Measurements from ENCODE around the gene SLC35G6. TPM values are rescaled to one million over a fixed set of nuclear protein-coding genes. Genes with fewer than 3 reads are reported as not detected.

Gene SLC35G6
- total and polyA plus RNA-seq, 2 experiments from 2014 or later = 0.16 TPM; not detected in 1

GRCh38 chr17:7468804-7469389 lies 12.3 kb upstream of the SLC35G6 start:
- Histone ChIP-seq H3K27me3 (ENCODE audit: insufficient read depth) (no peaks in the 10 kb centered on the region), H4K20me1 (replicated peaks; ENCODE audit: insufficient read depth) (no peaks in the 10 kb centered on the region), H3K27ac (ENCODE audit: low read depth) (no peak overlapping the region), H3K36me3 (ENCODE audit: insufficient read depth) (no peaks in the 10 kb centered on the region), H3K4me2 (no peak overlapping the region), H2AFZ (no peak overlapping the region), H3K4me1 (ENCODE audit: insufficient read depth) (peaks cover 4% of the 10 kb centered on the region; the same call in 1 of the 2 replicates), H3K4me3 (no peak overlapping the region), H3K9me2 (ENCODE audit: insufficient read depth) (no peaks in the 10 kb centered on the region), H3F3A (replicated peaks; ENCODE audit: low read depth) (no peaks in the 10 kb centered on the region), H3K79me2 (replicated peaks; ENCODE audit: insufficient read depth) (peaks cover 14% of the 10 kb centered on the region; the same call in 1 of the 2 replicates)
- H3K27me3 Mint-ChIP-seq (ENCODE audit: insufficient read depth, low read depth, poor library complexity) = peaks cover 6% of the 10 kb centered on the region
- H3K27ac Mint-ChIP-seq = no peak overlapping the region
- DNase-seq (ENCODE audit: low spot score) (no peak), ATAC-seq (no peak)
- H3K36me3 Mint-ChIP-seq (ENCODE audit: low read depth) = peaks cover 6% of the 10 kb centered on the region
- H3K4me1 Mint-ChIP-seq = peaks cover 8% of the 10 kb centered on the region; the same call in 2 of the 3 replicates
- H3K4me3 Mint-ChIP-seq = no peak overlapping the region
- TF ChIP-seq, protein P1, sequence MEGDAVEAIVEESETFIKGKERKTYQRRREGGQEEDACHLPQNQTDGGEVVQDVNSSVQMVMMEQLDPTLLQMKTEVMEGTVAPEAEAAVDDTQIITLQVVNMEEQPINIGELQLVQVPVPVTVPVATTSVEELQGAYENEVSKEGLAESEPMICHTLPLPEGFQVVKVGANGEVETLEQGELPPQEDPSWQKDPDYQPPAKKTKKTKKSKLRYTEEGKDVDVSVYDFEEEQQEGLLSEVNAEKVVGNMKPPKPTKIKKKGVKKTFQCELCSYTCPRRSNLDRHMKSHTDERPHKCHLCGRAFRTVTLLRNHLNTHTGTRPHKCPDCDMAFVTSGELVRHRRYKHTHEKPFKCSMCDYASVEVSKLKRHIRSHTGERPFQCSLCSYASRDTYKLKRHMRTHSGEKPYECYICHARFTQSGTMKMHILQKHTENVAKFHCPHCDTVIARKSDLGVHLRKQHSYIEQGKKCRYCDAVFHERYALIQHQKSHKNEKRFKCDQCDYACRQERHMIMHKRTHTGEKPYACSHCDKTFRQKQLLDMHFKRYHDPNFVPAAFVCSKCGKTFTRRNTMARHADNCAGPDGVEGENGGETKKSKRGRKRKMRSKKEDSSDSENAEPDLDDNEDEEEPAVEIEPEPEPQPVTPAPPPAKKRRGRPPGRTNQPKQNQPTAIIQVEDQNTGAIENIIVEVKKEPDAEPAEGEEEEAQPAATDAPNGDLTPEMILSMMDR (conservative IDR thresholded peaks at IDR 0.05; ENCODE audit: low read depth in 2 of 2) = no peak
- TF ChIP-seq REST (IDR thresholded peaks at IDR 0.05; ENCODE audit: unreplicated experiment) = no peak
- no peak for TF ChIP-seq JUNB (IDR thresholded peaks at IDR 0.05; ENCODE audit: unreplicated experiment)
- no peak for TF ChIP-seq EZH2phosphoT487 (IDR thresholded peaks at IDR 0.05; ENCODE audit: unreplicated experiment)
- TF ChIP-seq ZNF331 (CRISPR knock-in tag; IDR thresholded peaks at IDR 0.05; ENCODE audit: low read depth) = no peak
- TF ChIP-seq ETS1 (IDR thresholded peaks at IDR 0.05) = no peak
- TF ChIP-seq STAT1 (IDR thresholded peaks at IDR 0.05; ENCODE audit: unreplicated experiment) = no peak
- TF ChIP-seq NANOG (IDR thresholded peaks at IDR 0.05; ENCODE audit: borderline replicate concordance) = no peak
- no peak for TF ChIP-seq ZNF114 (CRISPR knock-in tag; IDR thresholded peaks at IDR 0.05)
- TF ChIP-seq, protein P2, sequence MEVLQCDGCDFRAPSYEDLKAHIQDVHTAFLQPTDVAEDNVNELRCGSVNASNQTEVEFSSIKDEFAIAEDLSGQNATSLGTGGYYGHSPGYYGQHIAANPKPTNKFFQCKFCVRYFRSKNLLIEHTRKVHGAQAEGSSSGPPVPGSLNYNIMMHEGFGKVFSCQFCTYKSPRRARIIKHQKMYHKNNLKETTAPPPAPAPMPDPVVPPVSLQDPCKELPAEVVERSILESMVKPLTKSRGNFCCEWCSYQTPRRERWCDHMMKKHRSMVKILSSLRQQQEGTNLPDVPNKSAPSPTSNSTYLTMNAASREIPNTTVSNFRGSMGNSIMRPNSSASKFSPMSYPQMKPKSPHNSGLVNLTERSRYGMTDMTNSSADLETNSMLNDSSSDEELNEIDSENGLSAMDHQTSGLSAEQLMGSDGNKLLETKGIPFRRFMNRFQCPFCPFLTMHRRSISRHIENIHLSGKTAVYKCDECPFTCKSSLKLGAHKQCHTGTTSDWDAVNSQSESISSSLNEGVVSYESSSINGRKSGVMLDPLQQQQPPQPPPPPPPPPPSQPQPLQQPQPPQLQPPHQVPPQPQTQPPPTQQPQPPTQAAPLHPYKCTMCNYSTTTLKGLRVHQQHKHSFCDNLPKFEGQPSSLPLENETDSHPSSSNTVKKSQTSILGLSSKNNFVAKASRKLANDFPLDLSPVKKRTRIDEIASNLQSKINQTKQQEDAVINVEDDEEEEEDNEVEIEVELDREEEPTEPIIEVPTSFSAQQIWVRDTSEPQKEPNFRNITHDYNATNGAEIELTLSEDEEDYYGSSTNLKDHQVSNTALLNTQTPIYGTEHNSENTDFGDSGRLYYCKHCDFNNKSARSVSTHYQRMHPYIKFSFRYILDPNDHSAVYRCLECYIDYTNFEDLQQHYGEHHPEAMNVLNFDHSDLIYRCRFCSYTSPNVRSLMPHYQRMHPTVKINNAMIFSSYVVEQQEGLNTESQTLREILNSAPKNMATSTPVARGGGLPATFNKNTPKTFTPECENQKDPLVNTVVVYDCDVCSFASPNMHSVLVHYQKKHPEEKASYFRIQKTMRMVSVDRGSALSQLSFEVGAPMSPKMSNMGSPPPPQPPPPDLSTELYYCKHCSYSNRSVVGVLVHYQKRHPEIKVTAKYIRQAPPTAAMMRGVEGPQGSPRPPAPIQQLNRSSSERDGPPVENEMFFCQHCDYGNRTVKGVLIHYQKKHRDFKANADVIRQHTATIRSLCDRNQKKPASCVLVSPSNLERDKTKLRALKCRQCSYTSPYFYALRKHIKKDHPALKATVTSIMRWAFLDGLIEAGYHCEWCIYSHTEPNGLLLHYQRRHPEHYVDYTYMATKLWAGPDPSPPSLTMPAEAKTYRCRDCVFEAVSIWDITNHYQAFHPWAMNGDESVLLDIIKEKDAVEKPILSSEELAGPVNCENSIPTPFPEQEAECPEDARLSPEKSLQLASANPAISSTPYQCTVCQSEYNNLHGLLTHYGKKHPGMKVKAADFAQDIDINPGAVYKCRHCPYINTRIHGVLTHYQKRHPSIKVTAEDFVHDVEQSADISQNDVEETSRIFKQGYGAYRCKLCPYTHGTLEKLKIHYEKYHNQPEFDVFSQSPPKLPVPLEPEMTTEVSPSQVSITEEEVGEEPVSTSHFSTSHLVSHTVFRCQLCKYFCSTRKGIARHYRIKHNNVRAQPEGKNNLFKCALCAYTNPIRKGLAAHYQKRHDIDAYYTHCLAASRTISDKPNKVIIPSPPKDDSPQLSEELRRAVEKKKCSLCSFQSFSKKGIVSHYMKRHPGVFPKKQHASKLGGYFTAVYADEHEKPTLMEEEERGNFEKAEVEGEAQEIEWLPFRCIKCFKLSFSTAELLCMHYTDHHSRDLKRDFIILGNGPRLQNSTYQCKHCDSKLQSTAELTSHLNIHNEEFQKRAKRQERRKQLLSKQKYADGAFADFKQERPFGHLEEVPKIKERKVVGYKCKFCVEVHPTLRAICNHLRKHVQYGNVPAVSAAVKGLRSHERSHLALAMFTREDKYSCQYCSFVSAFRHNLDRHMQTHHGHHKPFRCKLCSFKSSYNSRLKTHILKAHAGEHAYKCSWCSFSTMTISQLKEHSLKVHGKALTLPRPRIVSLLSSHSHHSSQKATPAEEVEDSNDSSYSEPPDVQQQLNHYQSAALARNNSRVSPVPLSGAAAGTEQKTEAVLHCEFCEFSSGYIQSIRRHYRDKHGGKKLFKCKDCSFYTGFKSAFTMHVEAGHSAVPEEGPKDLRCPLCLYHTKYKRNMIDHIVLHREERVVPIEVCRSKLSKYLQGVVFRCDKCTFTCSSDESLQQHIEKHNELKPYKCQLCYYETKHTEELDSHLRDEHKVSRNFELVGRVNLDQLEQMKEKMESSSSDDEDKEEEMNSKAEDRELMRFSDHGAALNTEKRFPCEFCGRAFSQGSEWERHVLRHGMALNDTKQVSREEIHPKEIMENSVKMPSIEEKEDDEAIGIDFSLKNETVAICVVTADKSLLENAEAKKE (CRISPR knock-in tag; IDR thresholded peaks at IDR 0.05) = no peak
- TF ChIP-seq CREB1 (CRISPR knock-in tag; IDR thresholded peaks at IDR 0.05; ENCODE audit: low read depth) = no peak
- TF ChIP-seq EZH2 (IDR thresholded peaks at IDR 0.05; ENCODE audit: low read depth, unreplicated experiment) = no peak
- no peak for TF ChIP-seq POLR2AphosphoS5 (IDR thresholded peaks at IDR 0.05; ENCODE audit: low read depth)
- no peaks in the 10 kb centered on the region for H3K9me3 Mint-ChIP-seq

Measured in GM23338 (cell line).